ENCODE data around the gene ELMO3.

Gene ELMO3

DNA sequence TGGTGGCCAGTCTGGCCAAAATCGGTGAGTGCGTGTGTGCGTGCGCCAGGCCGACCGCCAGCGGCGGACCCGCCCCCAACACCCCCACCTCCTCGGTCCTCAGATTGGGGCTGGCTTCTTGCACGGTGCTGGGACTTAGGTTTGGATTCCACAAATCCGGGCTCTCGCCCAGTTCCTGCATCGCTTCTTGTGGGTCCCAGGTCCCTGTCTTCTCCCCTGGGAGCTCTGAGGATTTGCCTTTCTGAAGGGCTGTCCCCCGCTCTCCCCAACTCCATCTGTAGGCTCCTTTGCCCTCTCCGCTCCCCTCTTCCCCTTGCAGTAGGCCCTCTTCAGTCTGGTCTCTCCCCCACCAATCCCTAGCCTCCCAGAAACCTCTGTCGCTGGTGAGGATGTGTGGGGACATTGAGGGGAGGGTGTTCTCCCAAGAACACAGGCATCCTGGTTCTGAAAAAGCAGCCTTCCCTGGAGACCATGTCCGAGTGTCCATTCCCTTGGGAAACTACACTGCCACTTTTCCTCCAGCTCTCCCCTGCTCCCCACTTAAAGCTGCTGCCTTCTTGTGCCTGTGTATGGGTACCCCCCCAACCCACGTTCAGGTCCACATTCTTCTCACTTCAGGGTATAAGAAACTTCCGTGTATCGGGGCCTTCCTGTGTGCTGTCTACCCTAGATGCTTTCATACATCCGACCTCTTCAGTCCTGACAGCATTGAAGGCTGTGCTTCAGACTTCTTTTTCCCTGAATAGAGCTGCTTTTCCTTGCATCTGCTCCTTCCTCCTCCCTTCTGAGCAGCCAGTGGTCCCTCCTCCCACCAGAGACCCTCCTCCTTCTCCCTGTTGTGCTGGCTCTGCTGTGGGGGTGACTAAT lies 50.5 kb downstream of the ELMO3 start:
- Mint-ChIP-seq H3K4me1 (peaks cover 34% of the 10 kb centered on the region), H3K27me3 (peaks cover 11% of the 10 kb centered on the region), H3K27ac (ENCODE audit: low read depth) (peak overlapping the region; percentile 86), H3K36me3 (ENCODE audit: insufficient read depth) (peaks cover 4% of the 10 kb centered on the region), H3K4me3 (peak overlapping the region; percentile 91), H3K9me3 (no peaks in the 10 kb centered on the region)
- ATAC-seq (replicated peaks; ENCODE audit: extremely low read depth, poor library complexity, severe bottlenecking) = no peak
- no peak for DNase-seq (ENCODE audit: low spot score in 2 of 2)

DNA sequence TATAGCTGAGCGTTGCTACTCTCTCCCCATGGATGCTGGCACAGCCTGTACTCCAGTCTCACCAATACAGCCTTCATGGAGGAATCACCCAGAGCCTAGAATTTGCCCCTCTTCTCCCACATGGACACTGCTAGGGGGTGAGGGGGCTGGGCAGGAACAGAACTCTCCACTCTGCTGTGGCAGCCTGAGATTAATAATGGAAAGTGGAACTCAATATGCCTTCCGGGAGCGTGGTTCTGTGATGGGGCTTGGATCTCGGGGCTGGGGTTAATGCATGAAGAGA lies 51.1 kb downstream of the ELMO3 start:
- no peak for ATAC-seq (replicated peaks; ENCODE audit: extremely low read depth, poor library complexity, severe bottlenecking)
- Mint-ChIP-seq H3K27ac (ENCODE audit: low read depth) (no peak overlapping the region), H3K36me3 (ENCODE audit: insufficient read depth) (peaks cover 4% of the 10 kb centered on the region), H3K9me3 (no peaks in the 10 kb centered on the region), H3K4me3 (peak overlapping the region; percentile 91), H3K27me3 (peaks cover 11% of the 10 kb centered on the region), H3K4me1 (peaks cover 28% of the 10 kb centered on the region)
- no peak for DNase-seq (ENCODE audit: low spot score in 2 of 2)

DNA sequence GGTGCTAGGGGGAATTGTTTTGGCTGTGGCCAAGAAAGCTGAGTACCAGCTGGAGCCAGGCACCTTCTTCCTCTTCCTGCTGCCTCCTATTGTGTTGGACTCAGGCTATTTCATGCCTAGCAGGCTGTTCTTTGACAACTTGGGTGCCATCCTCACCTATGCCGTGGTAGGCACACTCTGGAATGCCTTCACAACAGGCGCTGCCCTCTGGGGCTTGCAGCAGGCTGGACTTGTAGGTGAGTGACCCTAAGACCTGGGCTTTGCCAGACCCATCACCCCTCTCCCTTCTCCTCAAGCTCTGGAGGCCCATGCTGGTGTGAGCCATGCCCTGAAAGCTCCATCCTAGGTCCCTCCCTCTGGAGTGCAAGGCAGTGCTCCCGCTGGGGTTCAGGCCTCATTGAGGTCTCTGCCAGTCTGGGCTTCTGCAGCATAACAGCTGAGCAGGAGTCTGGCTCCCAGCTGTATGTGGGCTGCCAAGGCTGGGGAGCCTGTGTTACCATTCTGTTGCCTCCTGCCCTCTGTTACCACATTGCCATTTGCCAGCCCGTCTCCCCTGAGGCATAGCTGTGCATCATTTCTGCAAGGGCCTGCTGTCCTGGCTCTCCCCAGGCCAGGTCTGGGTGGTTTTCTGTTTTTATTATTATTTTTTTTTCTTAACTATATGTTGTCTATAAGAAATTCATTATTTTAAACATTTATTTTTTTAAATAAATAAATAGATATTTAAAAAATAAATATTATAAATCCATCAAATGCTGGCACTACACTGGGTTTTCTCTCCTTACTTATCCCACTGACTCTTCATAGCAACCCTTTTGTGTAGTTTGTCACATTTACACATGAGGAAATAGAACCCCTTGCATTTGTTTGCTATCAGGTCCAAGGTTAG lies 53.9 kb downstream of the ELMO3 start:
- Mint-ChIP-seq H3K27me3 (peaks cover 30% of the 10 kb centered on the region), H3K4me1 (peaks cover 17% of the 10 kb centered on the region), H3K4me3 (no peak overlapping the region), H3K27ac (ENCODE audit: low read depth) (no peak overlapping the region), H3K9me3 (no peaks in the 10 kb centered on the region), H3K36me3 (ENCODE audit: insufficient read depth) (peaks cover 2% of the 10 kb centered on the region)
- DNase-seq (ENCODE audit: low spot score in 2 of 2) (no peak), ATAC-seq (replicated peaks; ENCODE audit: extremely low read depth, poor library complexity, severe bottlenecking) (no peak)
